ENCODE measurements around the gene PRICKLE1. TPM values are rescaled to one million over a fixed set of nuclear protein-coding genes. Genes with fewer than 3 reads are reported as not detected.

Gene PRICKLE1
- polyA plus RNA-seq, 1 donor from 2014 or later, result 20.6 TPM

DNA sequence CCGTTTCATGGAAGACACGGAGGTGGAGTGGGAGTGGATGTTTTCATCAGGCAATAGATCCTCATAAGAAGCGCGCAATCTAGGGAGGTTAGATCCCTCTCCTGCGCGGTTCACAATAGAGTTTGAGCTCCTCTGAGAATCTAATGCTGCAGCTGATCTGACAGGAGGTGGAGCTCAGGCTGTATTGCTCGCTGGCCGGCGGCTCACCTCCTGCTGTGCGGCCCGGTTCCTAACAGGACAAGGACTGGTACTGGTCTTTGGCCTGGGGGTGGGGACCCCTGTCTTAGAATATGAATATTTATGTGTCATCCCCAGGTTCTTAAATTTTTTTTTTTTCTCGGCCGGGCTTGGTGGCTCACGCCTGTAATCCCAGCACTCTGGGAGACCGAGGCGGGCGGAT is 36.7 kb downstream of the PRICKLE1 start:
- Histone ChIP-seq H3K9ac (ENCODE audit: low read length) (no peak overlapping the region), H3K4me3 (ENCODE audit: low read length) (no peak overlapping the region), H3K4me2 (ENCODE audit: low read length) (no peak overlapping the region), H3K9me3 (ENCODE audit: low read length) (no peaks in the 10 kb centered on the region), H3K27me3 (ENCODE audit: insufficient read depth, low read depth, low read length) (no peaks in the 10 kb centered on the region), H3F3A (ENCODE audit: insufficient read depth, low read length, poor library complexity, severe bottlenecking) (no peaks in the 10 kb centered on the region), H3K9me2 (ENCODE audit: insufficient read depth, low read length) (no peaks in the 10 kb centered on the region), H3K79me2 (replicated peaks; ENCODE audit: insufficient read depth, low read length) (no peaks in the 10 kb centered on the region), H3K36me3 (ENCODE audit: insufficient read depth, low read length) (no peaks in the 10 kb centered on the region), H4K20me1 (ENCODE audit: insufficient read depth) (no peaks in the 10 kb centered on the region), H3K27ac (ENCODE audit: low read length) (no peak overlapping the region), H2AFZ (ENCODE audit: low read depth, low read length) (no peak overlapping the region)
- TF ChIP-seq TAF1 (IDR thresholded peaks at IDR 0.05; ENCODE audit: low read depth) (no peak), POLR2AphosphoS5 (IDR thresholded peaks at IDR 0.05) (no peak)
- TF ChIP-seq, protein P1, sequence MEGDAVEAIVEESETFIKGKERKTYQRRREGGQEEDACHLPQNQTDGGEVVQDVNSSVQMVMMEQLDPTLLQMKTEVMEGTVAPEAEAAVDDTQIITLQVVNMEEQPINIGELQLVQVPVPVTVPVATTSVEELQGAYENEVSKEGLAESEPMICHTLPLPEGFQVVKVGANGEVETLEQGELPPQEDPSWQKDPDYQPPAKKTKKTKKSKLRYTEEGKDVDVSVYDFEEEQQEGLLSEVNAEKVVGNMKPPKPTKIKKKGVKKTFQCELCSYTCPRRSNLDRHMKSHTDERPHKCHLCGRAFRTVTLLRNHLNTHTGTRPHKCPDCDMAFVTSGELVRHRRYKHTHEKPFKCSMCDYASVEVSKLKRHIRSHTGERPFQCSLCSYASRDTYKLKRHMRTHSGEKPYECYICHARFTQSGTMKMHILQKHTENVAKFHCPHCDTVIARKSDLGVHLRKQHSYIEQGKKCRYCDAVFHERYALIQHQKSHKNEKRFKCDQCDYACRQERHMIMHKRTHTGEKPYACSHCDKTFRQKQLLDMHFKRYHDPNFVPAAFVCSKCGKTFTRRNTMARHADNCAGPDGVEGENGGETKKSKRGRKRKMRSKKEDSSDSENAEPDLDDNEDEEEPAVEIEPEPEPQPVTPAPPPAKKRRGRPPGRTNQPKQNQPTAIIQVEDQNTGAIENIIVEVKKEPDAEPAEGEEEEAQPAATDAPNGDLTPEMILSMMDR (IDR thresholded peaks at IDR 0.05; ENCODE audit: poor library complexity, severe bottlenecking), result no peak

DNA sequence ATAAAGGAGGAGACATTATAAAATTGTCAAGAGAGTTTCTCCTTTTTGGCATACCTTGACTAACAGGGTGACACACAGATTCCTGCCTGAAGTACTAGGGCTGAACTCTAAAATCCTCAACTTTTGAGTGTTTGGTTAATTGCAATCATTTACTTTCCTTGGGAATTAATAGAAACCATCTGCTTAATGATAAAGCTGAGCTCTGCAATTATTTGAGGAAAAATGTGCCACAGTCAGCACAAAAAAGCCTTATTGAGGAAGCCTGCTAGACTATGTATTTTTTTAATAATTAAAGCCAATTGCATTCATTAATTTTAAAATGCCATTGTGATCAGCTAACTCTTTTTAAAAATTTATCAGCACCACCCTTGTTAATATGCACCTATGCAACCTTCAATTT is 38.7 kb downstream of the PRICKLE1 start:
- no peaks in the 10 kb centered on the region for H4K20me1 ChIP-seq (ENCODE audit: insufficient read depth)
- no peaks in the 10 kb centered on the region for H3K9me3 ChIP-seq (ENCODE audit: low read length)
- TF ChIP-seq, protein P2, sequence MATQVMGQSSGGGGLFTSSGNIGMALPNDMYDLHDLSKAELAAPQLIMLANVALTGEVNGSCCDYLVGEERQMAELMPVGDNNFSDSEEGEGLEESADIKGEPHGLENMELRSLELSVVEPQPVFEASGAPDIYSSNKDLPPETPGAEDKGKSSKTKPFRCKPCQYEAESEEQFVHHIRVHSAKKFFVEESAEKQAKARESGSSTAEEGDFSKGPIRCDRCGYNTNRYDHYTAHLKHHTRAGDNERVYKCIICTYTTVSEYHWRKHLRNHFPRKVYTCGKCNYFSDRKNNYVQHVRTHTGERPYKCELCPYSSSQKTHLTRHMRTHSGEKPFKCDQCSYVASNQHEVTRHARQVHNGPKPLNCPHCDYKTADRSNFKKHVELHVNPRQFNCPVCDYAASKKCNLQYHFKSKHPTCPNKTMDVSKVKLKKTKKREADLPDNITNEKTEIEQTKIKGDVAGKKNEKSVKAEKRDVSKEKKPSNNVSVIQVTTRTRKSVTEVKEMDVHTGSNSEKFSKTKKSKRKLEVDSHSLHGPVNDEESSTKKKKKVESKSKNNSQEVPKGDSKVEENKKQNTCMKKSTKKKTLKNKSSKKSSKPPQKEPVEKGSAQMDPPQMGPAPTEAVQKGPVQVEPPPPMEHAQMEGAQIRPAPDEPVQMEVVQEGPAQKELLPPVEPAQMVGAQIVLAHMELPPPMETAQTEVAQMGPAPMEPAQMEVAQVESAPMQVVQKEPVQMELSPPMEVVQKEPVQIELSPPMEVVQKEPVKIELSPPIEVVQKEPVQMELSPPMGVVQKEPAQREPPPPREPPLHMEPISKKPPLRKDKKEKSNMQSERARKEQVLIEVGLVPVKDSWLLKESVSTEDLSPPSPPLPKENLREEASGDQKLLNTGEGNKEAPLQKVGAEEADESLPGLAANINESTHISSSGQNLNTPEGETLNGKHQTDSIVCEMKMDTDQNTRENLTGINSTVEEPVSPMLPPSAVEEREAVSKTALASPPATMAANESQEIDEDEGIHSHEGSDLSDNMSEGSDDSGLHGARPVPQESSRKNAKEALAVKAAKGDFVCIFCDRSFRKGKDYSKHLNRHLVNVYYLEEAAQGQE (IDR thresholded peaks at IDR 0.05; ENCODE audit: borderline replicate concordance), result no peak
- TF ChIP-seq MXI1 (conservative IDR thresholded peaks at IDR 0.05; ENCODE audit: poor library complexity, severe bottlenecking) (no peak), RAD21 (conservative IDR thresholded peaks at IDR 0.05) (no peak), TAF1 (IDR thresholded peaks at IDR 0.05; ENCODE audit: low read depth) (no peak), POLR2AphosphoS5 (IDR thresholded peaks at IDR 0.05) (no peak), EP300 (conservative IDR thresholded peaks at IDR 0.05; ENCODE audit: poor library complexity, severe bottlenecking) (no peak), EZH2 (IDR thresholded peaks at IDR 0.05; ENCODE audit: borderline replicate concordance, insufficient read depth, low read length, poor library complexity, severe bottlenecking) (no peak)
- TF ChIP-seq, protein P1 (IDR thresholded peaks at IDR 0.05; ENCODE audit: poor library complexity, severe bottlenecking), result no peak
- H3K4me3 ChIP-seq (ENCODE audit: low read length), result no peak overlapping the region
- H3K9me2 ChIP-seq (ENCODE audit: insufficient read depth, low read length), result no peaks in the 10 kb centered on the region
- no peaks in the 10 kb centered on the region for H3K36me3 ChIP-seq (ENCODE audit: insufficient read depth, low read length)
- H3K27me3 ChIP-seq (ENCODE audit: insufficient read depth, low read depth, low read length), result no peaks in the 10 kb centered on the region
- H3K27ac ChIP-seq (ENCODE audit: low read length), result no peak overlapping the region
- no peak overlapping the region for H3K4me2 ChIP-seq (ENCODE audit: low read length)
- H3F3A ChIP-seq (ENCODE audit: insufficient read depth, low read length, poor library complexity, severe bottlenecking), result no peaks in the 10 kb centered on the region
- no peaks in the 10 kb centered on the region for H3K79me2 ChIP-seq (replicated peaks; ENCODE audit: insufficient read depth, low read length)
- no peak overlapping the region for H2AFZ ChIP-seq (ENCODE audit: low read depth, low read length)
- no peak overlapping the region for H3K9ac ChIP-seq (ENCODE audit: low read length)
